Esophagus (tissue), 2 donors: ENCODE data around the gene SYNPO2. TPM values are rescaled to one million over a fixed set of nuclear protein-coding genes. Genes with fewer than 3 reads are reported as not detected.

Experiments
- H3K27ac ChIP-seq, 2 donors: one replicate each; pipeline ENCODE4 v1.5.1; 2013; ENCODE audit warnings: low read depth in 2 of 2, mild to moderate bottlenecking in 2 of 2, inconsistent platforms in 1 of 2, low read length in 1 of 2, moderate library complexity in 1 of 2
- H3K27me3 ChIP-seq, 2 donors: one replicate each; pipeline ENCODE4 v1.6.1; 2013; ENCODE audit warnings: low read length in 2 of 2, control low read depth in 1 of 2, mild to moderate bottlenecking in 1 of 2; ENCODE audit not compliant: insufficient read depth in 2 of 2, control insufficient read depth in 1 of 2
- H3K36me3 ChIP-seq, 2 donors: one replicate each; pipeline ENCODE4 v1.6.1; 2013; ENCODE audit warnings: low read length in 1 of 2; ENCODE audit not compliant: control insufficient read depth in 2 of 2, insufficient read depth in 2 of 2
- H3K4me1 ChIP-seq, 2 donors: one replicate each; pipeline ENCODE4 v1.6.1; 2013; ENCODE audit warnings: low read length in 1 of 2; ENCODE audit not compliant: control insufficient read depth in 2 of 2, insufficient read depth in 2 of 2
- H3K4me3 ChIP-seq, 2 donors: one replicate each; pipeline ENCODE4 v1.5.1; 2013; ENCODE audit warnings: low read length in 2 of 2, mild to moderate bottlenecking in 2 of 2, low read depth in 1 of 2, moderate library complexity in 1 of 2
- H3K9me3 ChIP-seq, 2 donors: one replicate each; pipeline ENCODE4 v1.6.1; 2013; ENCODE audit warnings: mild to moderate bottlenecking in 2 of 2, low read depth in 1 of 2, low read length in 1 of 2, moderate library complexity in 1 of 2; ENCODE audit not compliant: control insufficient read depth in 2 of 2, insufficient read depth in 1 of 2
- WGBS, 2 donors: extraction: QIAGEN DNeasy Blood & Tissue Kit; methylation state at CpG; one replicate each; pipeline ENCODE4 v1.1.7; 2013; 5-methylcytosine and 5-hydroxymethylcytosine counted together
- polyA plus RNA-seq, 2 donors: library from polyadenylated mRNA; stranded (reverse); fragments of 200-250 nt; gene quantifications; one replicate each; pipeline ENCODE4 v1.2.3, GENCODE V29; 2013
- donor health status: healthy with polysubstance abuse.
- donor health status: Bipolar disorder and iron deficiency.

The SYNPO2 gene, protein sequence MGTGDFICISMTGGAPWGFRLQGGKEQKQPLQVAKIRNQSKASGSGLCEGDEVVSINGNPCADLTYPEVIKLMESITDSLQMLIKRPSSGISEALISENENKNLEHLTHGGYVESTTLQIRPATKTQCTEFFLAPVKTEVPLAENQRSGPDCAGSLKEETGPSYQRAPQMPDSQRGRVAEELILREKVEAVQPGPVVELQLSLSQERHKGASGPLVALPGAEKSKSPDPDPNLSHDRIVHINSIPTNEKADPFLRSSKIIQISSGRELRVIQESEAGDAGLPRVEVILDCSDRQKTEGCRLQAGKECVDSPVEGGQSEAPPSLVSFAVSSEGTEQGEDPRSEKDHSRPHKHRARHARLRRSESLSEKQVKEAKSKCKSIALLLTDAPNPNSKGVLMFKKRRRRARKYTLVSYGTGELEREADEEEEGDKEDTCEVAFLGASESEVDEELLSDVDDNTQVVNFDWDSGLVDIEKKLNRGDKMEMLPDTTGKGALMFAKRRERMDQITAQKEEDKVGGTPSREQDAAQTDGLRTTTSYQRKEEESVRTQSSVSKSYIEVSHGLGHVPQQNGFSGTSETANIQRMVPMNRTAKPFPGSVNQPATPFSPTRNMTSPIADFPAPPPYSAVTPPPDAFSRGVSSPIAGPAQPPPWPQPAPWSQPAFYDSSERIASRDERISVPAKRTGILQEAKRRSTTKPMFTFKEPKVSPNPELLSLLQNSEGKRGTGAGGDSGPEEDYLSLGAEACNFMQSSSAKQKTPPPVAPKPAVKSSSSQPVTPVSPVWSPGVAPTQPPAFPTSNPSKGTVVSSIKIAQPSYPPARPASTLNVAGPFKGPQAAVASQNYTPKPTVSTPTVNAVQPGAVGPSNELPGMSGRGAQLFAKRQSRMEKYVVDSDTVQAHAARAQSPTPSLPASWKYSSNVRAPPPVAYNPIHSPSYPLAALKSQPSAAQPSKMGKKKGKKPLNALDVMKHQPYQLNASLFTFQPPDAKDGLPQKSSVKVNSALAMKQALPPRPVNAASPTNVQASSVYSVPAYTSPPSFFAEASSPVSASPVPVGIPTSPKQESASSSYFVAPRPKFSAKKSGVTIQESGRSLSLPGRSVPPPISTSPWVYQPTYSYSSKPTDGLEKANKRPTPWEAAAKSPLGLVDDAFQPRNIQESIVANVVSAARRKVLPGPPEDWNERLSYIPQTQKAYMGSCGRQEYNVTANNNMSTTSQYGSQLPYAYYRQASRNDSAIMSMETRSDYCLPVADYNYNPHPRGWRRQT
- 10 to 100 TPM; 22.0 to 46.9 TPM for polyA plus RNA-seq

DNA sequence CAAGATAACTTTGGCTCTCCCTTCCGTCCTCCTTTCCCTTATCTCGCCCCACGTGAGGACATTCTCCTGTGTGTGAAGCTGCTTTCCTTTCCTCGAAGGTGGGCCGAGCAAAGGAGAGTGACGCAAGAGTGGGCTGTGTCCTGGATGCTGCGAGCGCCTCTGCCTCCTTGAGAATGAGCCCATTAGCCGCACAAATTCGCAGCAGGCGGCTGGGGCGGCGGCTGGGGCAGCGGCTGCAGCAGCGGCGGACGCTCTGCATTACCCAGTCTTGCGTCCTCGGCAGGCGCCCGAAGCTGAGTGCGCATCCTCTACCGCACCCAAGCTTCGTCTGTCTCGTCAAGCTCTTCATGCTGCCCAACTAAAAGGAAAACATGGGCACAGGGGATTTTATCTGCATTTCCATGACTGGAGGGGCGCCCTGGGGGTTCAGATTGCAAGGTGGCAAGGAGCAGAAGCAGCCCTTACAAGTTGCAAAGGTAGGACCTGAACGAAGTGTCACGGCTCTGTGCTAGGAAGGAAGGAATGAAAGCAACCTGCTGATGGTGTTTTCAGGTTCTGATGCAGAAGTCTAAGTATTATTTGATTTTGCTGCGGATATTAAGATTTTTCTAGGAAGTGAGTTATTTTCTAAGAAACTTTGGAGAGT, at the start of gene SYNPO2:
SYNPO2 (plus strand) TSS at position 189 of the 646 bp plus-strand sequence; CDS start at position 372, 183 bp downstream.
- H3K9me3 ChIP-seq: no peaks in the 10 kb centered on the region
- H3K36me3 ChIP-seq: no peaks in the 10 kb centered on the region
- H3K27me3 ChIP-seq: no peaks in the 10 kb centered on the region
- peak within 1 kb of the TSS; percentile 70 to 83 for H3K27ac ChIP-seq
- H3K4me3 ChIP-seq: peak within 1 kb of the TSS; percentile 61 to 63
- 2 to 4% methylated on average over 29 of the region's 29 CpGs for WGBS, 2 donors
- peaks cover 0 to 4% of the 10 kb centered on the region in 2 donors for H3K4me1 ChIP-seq

DNA sequence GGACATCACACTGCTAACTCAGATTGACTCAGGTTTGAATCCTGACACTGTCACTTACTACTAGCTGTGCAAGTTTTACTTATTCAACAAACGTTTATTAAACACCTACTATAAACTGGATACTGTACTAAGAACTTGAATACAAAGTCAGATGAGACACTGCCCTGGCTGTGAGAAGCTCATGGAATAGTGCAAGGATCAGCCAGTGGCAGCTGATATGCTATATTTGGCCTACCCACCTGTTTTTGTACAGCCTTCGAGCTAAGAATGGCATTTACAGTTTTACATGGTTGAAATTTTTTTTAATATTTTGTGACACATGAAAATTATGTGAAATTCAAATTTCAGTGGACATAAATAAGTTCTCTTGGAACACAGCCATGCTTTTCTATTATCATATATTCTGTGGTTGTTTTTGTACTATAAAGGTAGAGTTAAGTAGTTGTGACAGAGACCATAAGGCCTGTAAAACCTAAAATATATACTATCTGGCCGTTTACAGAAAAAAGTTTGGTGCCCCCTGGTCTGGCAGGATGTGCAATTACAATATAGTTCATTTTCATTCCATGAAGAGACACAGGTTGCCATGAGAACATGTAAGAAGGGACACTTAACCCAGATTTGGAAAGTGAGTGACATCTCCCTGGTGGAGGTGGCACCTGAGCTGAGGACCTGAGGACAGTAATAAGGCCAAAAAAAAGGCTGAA, 49.3 kb upstream of the SYNPO2 start:
- H3K27me3 ChIP-seq: no peaks in the 10 kb centered on the region
- H3K4me3 ChIP-seq: no peak overlapping the region
- H3K36me3 ChIP-seq: no peaks in the 10 kb centered on the region
- H3K4me1 ChIP-seq: no peaks in the 10 kb centered on the region
- WGBS, 2 donors: 72 to 75% methylated on average over 3 of the region's 3 CpGs
- no peaks in the 10 kb centered on the region for H3K9me3 ChIP-seq
- no peak overlapping the region for H3K27ac ChIP-seq

DNA sequence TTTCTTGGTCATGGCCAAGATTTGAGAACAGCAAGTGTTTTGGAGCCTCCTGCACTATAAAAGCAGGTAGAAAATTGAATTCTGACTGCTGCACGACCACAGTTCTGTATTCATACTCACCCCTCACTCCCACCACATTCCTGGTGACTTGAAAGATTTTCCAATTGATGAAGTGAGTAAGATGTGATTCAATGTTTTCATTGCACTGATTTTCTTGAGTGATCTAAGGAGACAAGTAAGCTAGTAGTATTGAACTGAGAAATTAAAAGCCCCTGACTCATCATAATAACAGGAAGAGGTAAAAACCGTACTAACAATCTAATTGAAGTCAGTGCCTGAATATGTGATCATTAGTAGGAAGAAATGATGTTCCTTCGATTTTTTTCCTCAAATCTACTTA, 46.6 kb upstream of the SYNPO2 start:
- no peaks in the 10 kb centered on the region for H3K9me3 ChIP-seq
- WGBS, 2 donors: 35 to 73% methylated on average over 3 of the region's 3 CpGs
- no peaks in the 10 kb centered on the region for H3K4me1 ChIP-seq
- H3K4me3 ChIP-seq: no peak overlapping the region
- no peaks in the 10 kb centered on the region for H3K27me3 ChIP-seq
- H3K36me3 ChIP-seq: no peaks in the 10 kb centered on the region
- H3K27ac ChIP-seq: no peak overlapping the region

DNA sequence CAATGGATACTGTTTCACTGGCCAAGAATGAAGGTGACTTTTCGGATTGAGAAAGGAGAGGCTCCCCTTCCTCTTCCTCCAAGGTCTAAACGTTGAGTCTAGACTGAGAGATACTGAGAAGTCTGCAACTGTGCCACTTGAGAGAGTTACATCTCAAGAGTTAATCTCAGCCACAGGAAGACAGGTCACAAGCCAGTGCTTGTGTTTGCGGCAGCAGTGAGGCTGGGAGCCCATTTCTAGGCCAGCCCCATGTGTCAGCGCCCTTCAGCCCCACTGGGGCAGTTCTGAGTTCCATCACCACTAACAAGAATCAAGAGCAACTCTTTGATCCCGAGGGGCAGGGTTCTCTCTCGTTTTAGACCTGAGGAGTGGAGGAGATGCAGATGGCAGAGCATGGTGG, 45.4 kb upstream of the SYNPO2 start:
- Histone ChIP-seq H3K4me3 (no peak overlapping the region), H3K27me3 (no peaks in the 10 kb centered on the region), H3K4me1 (no peaks in the 10 kb centered on the region), H3K36me3 (no peaks in the 10 kb centered on the region), H3K27ac (no peak overlapping the region), H3K9me3 (no peaks in the 10 kb centered on the region)
- 75 to 76% methylated on average over 6 of the region's 6 CpGs for WGBS, 2 donors

DNA sequence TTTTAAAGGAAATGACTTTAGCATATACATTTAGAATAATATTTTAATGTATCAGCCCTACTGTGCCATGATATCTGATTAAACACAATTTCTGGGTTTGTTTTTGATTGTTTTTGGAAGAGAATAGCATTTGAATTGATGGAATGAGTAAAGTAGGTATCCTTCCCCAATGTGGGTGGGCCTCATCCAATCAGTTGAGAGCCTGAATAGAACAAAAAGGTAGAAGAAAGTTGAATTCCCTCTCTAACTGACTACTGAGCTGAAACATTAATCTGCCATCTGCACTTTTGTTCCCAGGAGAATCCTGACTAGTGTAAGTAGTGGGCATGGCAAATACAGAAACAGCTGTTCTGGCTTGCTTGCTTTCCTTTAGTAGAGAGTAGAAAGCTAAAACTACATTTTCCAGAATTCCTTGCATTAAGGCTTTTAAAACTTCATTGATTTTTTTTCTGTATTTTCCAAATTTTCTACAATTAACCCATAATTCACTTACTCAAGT, 43.1 kb upstream of the SYNPO2 start:
- H3K27ac ChIP-seq: no peak overlapping the region
- no peaks in the 10 kb centered on the region for H3K27me3 ChIP-seq
- no peak overlapping the region for H3K4me3 ChIP-seq
- no peaks in the 10 kb centered on the region for H3K4me1 ChIP-seq
- H3K36me3 ChIP-seq: no peaks in the 10 kb centered on the region
- no peaks in the 10 kb centered on the region for H3K9me3 ChIP-seq

DNA sequence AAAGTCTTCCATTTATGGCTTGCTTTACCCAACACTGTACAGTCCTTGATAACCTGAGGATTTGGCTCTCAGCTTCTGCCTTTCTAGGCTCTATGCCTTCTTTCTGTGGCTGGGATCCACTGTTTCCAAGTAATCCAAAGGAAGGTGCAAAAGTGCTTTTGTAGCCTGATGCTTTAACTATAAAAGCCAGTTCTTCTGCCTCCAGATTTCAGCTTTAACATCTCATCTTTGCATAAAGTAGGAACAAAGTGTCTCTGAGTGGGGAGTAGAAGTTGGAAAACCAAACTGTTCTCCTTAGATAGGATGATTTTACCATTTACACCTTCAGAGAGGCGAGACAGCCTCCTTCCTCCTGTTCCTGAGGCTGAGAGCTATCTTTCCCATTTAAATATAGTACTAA, 41.7 kb upstream of the SYNPO2 start:
- Histone ChIP-seq H3K9me3 (no peaks in the 10 kb centered on the region), H3K36me3 (no peaks in the 10 kb centered on the region), H3K4me3 (no peak overlapping the region), H3K27me3 (no peaks in the 10 kb centered on the region), H3K4me1 (no peaks in the 10 kb centered on the region), H3K27ac (no peak overlapping the region)
- 89 to 91% methylated on average over 1 of the region's 1 CpG for WGBS, 2 donors

DNA sequence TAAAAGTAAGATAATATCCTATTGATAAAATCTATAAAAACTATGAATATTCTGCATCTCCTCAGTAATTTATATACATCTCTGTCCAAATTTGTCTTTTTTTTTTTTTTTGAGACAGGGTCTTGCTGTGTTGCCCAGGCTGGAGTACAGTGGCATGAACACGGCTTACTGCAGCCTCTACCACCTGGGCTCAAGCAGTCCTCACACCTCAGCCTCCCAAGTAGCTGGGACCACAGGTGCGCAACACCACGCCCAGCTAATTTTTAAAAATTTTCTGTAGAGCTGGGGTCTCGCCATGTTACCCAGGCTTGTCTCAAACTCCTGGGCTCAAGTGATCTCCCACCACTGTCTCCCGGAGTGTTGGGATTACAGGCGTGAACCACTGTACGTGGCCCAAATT, 40.4 kb upstream of the SYNPO2 start:
- H3K36me3 ChIP-seq: no peaks in the 10 kb centered on the region
- no peaks in the 10 kb centered on the region for H3K27me3 ChIP-seq
- no peak overlapping the region for H3K4me3 ChIP-seq
- H3K9me3 ChIP-seq: no peaks in the 10 kb centered on the region
- H3K4me1 ChIP-seq: no peaks in the 10 kb centered on the region
- H3K27ac ChIP-seq: no peak overlapping the region
- 90 to 97% methylated on average over 7 of the region's 7 CpGs for WGBS, 2 donors

DNA sequence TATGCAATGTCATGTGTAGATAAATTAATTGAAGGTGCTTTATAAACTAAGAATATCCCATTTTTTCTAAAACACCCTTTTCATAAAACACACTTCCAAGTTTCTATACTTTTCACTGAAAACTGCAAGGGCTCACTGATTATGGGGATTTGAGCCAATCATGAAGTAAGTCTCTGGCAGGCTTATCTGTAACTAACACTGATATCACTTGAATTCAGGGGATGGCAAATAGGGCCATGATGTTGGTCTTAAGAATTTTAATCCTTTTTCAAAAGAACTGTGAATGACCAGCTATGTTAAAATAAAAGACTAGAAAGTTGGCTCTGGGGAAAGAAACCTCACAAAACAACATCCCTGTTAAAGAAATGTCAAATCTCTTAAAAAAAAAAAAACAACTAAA, 39.8 kb upstream of the SYNPO2 start:
- H3K36me3 ChIP-seq: no peaks in the 10 kb centered on the region
- no peak overlapping the region for H3K4me3 ChIP-seq
- no peak overlapping the region for H3K27ac ChIP-seq
- H3K9me3 ChIP-seq: no peaks in the 10 kb centered on the region
- H3K4me1 ChIP-seq: no peaks in the 10 kb centered on the region
- no peaks in the 10 kb centered on the region for H3K27me3 ChIP-seq
